GM19023 (cell line): ENCODE data around the gene CRYZ.

ENCODE experiments used
- ATAC-seq: cut with Tn5 transposase; IDR thresholded peaks from one replicate; pipeline ENCODE4 v1.9.1; 2021; ENCODE audit warnings: mild to moderate bottlenecking, moderate library complexity; ENCODE audit not compliant: unreplicated experiment

The CRYZ gene

DNA sequence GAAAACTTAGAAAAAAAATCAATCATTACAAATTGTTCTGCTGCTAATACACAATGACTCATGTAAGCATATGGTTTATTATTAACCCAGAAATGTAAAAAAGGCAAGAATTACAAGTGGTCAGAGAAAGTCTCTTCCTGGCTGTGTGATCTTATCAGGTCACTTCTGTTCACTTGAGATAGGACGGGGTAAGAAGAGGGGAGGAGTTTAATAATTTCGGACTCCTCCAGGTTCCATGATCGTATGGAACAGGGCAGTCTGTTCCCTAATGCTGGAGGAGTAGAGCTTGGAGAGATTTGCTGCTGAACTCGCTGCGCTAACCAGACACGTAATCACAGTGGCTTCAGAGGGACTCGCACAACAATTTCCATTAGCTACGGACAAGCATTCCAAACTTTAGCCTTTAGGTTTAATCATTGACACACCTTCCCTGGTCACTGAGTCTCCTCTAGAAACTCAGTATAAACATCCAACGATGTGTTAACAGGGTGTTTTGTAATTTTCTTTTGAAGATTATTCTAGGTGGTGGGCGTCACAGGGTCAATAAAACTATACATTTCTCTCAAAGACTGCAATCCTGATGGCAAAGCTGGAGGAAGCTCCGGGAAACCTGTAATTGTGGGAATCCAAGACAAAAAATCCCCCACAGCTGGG is 1.3 kb downstream of the CRYZ start:
- peak; percentile 21 for ATAC-seq

DNA sequence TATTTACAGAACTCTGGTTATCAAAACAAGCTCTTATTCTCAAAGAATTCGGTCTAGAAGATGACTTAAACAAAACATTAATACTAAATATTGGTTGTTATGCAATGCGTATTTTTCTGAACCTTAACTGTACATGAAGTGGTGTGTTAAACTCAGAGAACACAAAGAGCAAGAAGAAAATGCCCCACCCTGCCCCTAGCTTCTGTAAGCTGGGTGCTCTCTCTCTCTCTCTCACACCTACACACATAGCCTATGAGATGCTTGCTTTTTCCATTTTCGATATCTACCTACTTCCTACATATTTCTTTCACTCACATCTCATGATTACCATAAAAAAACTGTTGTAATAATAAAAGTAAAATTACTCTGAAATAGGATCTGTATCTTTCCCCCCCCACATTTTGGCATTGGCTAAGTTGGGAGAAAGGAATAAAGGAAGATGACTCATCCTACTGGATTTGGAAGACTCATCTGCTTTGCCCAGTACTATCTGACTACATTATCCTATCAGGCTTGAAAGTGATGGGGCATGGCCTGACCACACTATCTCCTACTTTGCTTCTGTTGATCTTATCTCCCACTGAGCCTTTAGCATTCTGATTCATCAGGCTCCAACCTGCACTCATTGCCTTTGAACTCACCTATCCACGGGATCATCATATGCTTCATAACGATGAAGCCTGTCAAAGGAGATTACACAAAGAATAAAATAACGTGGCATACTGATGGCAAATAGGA is 2.9 kb downstream of the CRYZ start:
- ATAC-seq: no peak

DNA sequence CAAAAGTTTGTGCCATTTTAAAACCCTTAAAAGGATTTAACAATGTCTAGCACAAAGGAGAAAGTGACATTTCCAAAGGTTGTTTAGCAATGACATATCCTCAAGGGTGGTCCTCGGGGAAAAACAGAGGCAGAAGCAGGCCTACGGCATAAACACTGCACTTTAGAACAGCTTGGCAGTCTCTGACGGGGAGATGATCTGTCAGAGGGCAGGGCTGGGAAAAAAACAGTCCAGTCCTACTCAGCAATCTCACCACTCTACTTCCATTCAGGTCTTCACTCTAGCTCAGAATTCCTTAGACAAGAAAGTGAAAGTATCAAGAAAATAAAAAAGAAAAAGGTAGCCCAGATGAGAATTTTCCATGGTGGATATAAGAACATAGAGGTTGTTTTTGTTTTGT is 4.1 kb downstream of the CRYZ start:
- no peak for ATAC-seq

DNA sequence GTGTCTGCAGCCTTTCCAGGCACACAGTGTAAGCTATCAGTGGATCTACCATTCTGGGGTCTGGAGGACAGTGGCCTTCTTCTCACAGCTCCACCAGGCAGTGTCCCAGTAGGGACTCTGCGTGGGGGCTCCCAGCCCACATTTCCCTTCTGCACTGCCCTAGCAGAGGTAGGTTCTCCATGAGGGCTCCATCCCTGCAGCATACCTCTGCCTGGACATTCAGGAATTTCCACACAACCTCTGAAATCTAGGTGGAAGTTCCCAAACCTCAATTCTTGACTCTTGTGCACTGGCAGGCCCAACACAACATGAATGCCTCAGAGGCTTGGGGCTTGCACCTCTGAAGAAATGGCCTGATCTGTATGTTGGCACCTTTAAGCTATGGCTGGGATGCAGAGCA is 6.8 kb downstream of the CRYZ start:
- no peak for ATAC-seq

DNA sequence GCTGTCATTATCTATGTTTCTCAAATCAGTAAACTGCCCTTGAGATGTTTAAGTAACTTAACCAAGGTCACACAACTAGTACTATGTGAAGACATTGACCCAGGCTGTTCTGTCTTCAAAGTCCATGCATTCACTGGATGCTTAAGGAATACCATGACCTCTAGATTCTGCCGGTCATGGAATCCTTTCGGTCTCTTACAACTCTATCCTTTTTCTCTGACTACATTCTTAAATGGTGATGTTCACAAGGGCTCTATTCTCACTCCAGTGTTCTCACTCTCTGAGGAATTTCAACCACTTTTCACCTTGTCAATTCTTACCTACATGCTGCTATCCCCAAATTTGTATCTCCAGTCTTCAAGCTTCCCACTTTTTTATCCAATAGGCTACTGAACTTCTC is 15.2 kb downstream of the CRYZ start:
- ATAC-seq: no peak

DNA sequence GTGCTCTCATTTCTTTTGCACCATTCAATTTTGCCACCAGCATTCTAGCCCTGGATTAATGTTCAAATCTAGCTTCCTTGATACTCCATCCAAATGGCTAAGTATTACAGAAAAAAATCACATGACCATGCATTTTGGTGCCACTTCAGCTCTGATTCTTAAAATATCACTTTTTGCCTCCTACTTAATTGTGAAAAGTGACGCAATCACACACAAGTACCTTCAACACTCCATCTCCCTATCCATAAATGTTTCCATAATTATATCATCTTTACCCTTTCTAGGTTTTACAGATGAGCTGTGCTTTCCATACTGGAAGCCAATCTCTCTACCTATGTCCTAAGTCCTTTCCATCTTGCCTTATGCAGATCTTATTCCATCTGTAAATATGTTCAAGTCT is 16.0 kb downstream of the CRYZ start:
- ATAC-seq: no peak

DNA sequence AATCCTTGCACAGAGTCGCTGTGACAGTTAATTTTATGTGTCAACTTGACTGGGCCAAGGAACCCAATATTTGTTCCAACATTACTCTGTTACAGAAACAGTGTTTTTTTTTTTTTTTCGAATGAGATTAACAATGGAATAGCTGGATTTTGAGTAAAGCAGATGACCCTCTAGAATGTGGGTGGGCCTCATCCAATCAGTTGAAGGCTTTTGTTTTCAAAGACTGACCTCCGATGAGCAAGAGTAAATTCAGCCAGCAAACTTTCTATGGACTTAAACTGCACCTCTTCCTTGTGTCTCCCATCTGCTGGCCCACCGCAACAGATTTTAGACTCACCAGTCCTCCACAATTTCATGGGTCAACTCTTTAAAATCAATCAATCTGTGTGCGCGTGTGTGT is 17.0 kb downstream of the CRYZ start:
- no peak for ATAC-seq

DNA sequence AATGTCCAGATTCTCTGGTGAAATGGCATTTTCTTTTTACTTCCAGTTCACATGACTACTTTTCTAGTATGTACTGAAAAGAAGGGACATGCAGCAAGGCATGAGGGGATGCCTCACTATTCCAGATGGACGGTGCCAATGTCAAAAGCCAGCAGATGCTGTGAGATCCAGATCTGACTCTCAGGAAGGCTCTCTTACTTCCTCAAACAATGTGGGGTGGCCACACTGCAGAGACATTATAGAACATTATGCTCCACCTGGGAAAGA is 17.7 kb downstream of the CRYZ start:
- ATAC-seq: no peak

DNA sequence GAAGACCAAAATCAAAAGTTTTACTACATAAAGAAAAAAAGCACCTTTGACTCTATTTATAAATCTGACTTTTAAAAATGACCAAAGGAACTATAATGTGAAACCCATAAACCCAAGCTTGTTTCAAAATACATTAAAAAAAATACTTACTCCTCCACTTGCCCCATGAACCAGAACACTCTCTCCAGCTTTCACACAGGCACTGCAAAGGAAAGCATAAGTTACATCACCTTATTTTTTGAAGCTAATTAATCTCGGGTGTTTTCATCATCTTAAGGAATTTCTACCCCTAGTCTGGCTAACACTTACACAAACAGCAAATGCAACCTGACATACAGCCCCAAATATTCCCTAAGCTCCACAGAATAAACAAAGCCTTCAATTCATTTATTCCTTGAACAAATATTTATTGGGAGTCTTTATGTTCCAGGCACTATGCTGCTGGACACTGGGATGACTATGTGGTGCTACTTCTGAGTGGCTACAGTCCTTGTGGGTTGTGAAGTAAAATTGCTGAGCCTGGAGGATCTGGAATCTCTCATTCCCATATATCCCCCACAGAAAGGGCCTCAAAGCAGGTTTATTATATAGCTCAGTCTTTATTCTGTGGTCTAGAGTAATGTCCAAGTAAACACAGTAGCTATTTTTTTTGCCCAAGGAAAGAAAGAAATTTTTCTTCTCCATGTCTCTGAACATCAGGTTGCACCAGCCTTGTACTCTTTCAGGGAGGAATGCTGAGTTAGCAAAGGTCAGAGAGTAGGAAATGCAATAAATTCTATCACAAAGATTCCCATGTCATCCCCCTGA is 18.2 kb downstream of the CRYZ start:
- ATAC-seq: peak; percentile 56

DNA sequence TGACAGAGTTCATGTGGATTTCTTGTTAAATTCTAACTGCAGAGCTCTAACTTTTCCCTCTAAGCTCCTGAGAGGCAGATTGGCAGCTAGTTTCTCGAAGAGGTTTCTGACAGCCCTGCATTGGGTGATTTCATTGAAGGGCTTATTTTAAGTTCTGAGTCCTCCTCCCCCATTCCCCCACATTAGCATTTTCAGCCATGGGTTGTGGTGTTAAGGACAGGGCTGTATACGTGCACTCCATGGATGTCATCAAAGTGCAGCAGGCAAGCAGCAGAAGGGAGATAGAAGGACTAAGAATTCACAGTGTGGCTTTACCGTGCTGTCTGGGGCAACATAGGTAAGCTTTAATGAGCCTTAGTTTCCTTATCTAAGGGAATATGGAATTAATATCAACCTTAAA is 19.0 kb downstream of the CRYZ start:
- peak; percentile 40 for ATAC-seq

DNA sequence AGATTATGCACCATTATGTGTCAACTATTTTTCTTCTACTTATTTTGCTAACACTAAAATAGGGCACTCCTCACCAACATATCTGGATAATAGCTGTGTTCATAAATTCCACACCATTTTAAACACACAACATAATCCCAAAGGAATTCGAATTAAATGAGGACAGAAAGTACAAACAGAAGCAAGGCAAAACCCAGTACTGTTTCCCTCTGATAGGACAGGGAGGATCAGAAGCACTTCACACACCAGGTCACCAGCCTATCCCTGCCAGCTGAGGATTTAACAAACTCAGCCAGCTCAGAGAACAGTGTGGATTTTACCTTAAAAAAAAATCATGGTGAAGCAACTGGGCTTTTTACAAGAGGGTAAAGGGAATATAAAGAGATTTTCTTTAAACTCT is 20.0 kb downstream of the CRYZ start:
- no peak for ATAC-seq

DNA sequence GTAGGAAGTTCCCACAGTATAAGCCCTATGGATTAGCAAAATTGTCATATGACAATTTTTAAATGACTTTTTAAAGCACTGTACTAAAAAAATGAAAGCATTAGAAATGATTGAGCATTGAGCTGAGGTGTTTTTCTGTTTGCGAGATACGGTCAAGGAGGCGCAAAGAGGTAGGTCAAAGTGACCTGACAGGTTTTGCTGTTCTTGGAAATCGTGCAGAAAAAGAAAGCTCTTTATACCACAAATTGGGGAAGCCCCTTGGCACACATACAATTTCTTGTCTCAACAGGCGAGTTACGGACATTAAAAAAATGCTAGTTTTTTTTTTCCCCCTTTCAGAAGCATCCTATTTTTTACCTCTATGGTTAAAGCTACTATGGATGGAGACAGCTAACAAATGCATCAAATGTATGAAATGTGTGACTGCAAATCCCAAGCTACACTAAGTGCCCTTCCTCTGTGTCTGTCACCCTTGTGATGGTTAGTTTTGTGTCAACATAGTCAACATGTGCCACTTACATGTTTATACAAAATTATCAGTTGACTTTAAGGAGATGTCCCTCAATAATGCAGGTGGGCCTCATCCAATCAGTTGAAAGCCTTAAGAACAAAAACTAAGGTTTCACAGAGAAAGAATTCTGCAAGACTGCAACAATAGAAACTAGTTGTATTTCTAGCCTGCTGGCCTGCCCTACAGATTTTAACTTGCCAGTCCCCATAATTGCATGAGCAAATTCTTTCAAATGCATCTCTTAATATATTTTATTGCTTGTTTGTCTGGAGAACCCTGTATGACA is 29.3 kb downstream of the CRYZ start:
- ATAC-seq: no peak

DNA sequence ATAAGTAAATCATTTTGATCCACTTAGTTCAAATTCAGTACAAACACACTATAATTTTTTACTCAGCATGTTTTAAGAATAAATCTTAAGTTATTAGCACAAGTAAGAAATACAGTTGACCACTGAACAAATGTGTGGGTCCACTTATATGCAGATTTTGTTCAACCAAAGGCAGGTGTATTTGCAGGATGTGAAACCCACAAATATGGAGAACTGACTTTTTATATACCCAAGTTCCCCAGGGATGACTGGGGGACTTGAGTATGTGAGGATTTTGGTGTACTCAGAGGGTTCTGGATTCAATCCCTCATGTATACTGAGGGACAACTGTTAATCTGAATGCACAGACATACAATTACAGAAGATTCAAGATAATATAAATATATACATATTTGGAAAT is 33.5 kb downstream of the CRYZ start:
- no peak for ATAC-seq

DNA sequence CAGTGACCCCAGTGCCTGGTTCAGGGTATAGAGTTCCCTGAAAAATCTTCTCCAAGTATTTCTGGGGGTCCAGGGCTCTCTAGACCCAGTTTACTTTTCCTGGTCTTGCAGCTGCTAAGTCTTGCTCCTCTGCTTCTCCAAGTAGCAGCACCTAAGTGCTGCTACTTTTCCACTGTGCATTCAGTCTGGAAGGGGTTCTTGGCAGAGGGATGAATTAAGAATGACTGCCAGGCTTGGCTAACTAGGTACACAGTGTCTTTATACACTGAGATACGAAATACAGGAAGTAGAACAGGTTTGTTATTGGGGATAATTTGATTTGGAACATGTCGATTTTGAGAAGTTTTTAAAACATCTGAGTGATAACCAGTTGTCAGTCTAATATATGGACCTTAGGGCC is 35.0 kb downstream of the CRYZ start:
- no peak for ATAC-seq

DNA sequence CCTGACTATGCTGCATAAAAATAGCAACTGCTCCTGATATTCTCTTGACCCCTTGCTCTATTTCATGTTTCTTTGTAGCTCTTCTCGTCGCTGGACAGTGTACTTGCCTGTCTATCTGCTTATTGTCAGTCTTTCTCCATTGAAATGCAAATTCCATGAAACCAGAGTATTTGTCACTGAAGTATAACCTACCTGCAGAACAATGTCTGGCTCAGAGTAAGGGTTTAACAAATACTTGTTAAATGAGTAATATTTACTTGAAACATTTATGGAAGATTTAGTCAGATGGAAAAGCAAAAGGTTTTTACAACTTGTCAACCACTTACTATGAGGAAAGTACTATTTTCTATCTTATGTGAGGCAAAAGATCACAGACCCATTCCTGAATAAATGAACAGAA is 39.4 kb downstream of the CRYZ start:
- no peak for ATAC-seq

DNA sequence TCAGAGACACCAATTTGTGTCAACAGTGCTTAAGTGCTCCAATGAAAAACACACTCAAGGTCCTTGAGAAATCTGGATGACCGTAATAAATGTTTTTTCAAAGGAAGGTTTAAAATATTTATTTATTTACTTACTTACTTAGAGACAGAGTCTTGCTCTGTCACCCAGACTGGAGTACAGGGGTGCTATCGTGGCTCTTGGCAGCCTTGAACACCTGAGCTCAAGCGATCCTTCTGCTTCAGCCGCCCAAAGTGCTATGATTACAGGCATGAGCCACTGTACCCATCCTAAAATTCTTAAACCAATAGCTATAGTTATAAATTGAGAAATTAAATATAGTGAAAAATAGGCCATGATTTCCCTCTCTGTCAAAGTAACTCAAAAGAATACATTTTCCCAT is 41.9 kb downstream of the CRYZ start:
- no peak for ATAC-seq

DNA sequence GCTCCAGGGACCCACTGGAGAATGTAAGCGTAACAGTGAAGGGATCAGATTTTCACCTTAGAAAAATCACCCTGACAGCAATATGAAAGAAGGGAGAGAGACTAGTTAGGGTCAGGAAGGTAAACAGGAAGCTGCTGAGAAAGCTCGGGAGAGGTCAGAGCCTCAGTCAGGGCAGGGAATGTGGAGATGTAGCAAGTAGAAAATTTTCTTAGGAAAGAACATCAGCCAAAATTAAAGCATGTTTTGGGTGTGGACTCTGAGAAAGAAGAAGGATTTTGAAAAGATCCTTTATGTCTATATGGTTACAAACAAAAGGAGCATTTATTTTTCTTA is 42.5 kb downstream of the CRYZ start:
- no peak for ATAC-seq

DNA sequence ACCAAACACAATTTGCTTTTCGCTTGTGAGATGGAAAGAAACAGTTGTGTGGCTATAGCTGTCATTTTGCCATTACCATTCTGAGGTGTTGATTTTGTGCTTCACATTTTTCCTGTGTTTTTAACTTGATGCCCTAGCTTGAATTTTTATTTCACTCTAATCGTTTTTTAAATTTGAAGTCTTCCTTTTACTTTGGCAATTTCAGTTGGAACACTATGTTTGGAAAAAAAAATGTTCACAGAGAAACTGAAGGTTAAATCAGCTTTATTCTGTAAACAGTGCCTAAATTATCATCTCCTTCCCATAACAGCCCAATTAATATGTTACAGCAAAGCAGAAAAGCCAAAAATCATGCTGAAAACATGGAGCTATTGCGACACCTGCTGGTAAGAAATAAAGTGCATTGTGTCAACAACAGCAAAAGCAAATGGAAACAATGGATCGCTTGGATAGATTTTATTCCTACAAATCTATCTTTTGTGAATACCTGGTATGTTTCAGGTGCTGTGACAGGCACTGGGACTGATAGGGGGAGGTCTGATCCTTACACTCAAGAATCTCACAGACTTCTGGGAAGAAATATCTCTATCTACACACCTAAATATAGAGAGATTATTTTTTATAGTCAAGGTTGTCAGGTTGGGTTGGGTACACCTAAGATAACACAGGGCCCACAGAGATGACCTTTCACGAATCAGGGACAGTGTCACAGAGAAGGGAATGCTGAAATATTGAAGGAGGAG is 43.1 kb downstream of the CRYZ start:
- peak; percentile 63 for ATAC-seq

DNA sequence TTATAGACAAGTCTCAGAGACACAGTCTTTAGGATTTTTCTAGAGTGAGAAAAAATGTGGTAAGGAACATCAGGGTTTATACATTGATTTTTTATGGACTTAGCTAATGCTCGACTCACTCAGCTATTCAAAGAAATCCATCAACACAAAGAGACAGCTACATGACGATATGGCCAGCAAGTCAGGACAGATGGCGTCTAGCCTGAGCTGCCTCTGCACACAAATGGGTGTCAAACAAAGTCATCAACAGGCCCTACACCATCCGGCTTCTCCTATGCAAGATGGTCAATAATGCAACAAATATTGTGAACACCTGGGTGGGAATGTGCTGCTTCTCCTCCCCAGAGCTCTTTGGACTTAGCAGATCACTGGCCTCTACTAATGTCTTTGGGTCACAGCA is 45.9 kb downstream of the CRYZ start:
- no peak for ATAC-seq

DNA sequence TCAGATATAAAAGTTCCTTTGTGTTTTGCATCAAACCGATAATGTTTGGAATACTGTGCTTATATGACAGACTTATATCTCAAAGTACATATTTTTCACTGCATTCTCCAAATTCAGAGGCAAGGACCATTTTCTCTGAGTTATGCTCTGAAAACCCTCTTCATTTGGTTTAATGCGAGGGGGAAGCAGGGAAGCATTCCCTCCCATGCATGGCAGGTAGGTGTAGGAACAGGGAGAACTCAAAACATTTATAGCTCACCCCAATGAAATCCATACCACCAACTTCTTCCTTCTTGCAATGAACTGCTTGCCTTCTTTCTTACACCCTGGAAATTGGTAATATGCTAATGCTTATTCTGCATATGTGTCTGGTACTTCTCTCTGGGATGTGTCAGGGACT is 48.5 kb downstream of the CRYZ start:
- ATAC-seq: no peak

DNA sequence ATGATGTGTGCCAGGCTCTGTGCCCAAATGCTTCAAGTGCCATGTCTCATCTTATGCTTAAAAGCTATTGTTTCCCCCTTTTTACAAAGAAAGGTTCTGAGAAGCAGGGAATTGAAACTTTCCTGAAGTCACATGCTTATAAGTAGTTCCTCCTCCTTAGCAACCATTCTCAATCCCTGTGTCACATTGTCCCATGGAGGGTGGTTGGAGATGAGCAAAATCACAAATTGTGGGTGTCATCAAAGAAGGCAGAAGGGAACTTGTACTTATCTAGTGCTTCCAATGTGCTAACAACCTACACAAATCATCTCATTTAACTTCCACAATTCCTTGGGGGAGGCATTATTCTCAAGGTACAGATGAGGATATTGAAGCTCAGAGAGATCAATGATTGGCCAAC is 49.2 kb downstream of the CRYZ start:
- ATAC-seq: no peak
